HEK293 (cell line): ENCODE results near the gene KRT80.

Experiments
- CTCF ChIP-seq: fragments of 450-650 bp; formaldehyde crosslinking; IDR thresholded peaks from 2 replicates; pipeline ENCODE4 v1.5.1; 2016; ENCODE audit warnings: missing biosample characterization, missing genetic modification characterization
- MEIS1 ChIP-seq: sonication (generic); formaldehyde crosslinking; IDR thresholded peaks from 2 replicates; pipeline ENCODE4 v1.8.1; 2022; ENCODE audit warnings: missing genetic modification reagents, mild to moderate bottlenecking, borderline replicate concordance

GRCh38 chr12:52122540-52122871, 69.3 kb downstream of the KRT80 start:
- TF ChIP-seq MEIS1 (CRISPR knock-in tag), result no peak
- TF ChIP-seq CTCF, result no peak
